Measurements from ENCODE around the gene OR52N2.

- TF ChIP-seq, protein P1, sequence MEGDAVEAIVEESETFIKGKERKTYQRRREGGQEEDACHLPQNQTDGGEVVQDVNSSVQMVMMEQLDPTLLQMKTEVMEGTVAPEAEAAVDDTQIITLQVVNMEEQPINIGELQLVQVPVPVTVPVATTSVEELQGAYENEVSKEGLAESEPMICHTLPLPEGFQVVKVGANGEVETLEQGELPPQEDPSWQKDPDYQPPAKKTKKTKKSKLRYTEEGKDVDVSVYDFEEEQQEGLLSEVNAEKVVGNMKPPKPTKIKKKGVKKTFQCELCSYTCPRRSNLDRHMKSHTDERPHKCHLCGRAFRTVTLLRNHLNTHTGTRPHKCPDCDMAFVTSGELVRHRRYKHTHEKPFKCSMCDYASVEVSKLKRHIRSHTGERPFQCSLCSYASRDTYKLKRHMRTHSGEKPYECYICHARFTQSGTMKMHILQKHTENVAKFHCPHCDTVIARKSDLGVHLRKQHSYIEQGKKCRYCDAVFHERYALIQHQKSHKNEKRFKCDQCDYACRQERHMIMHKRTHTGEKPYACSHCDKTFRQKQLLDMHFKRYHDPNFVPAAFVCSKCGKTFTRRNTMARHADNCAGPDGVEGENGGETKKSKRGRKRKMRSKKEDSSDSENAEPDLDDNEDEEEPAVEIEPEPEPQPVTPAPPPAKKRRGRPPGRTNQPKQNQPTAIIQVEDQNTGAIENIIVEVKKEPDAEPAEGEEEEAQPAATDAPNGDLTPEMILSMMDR (IDR thresholded peaks at IDR 0.05), result no peak
- TF ChIP-seq POLR2A (IDR thresholded peaks at IDR 0.05) (no peak), POLR2AphosphoS5 (IDR thresholded peaks at IDR 0.05) (no peak)
Measured at GRCh38 chr11:5815534-5815933, 6.8 kb downstream of the OR52N2 start.
